Right atrium auricular region (tissue), 2 donors: ENCODE measurements around the gene PRKCA. TPM values are rescaled to one million over a fixed set of nuclear protein-coding genes. Genes with fewer than 3 reads are reported as not detected.

ENCODE experiments used
- DNase-seq: peaks from one replicate; pipeline ENCODE4 v3.0.0-alpha.2; 2019; ENCODE audit warnings: low spot score
- H3K27ac ChIP-seq, 2 donors: fragments of 200-600 bp; sonication (generic); 1 replicate in 1 of 2; 2 replicates in 1 of 2; pipeline ENCODE4 v1.5.1; 2016 to 2019
- H3K27me3 ChIP-seq, 2 donors: fragments of 200-600 bp; sonication (generic); one replicate each; pipeline versions ENCODE4 v1.5.1 to v1.6.0; 2017 to 2019
- H3K36me3 ChIP-seq: fragments of 200-600 bp; sonication (generic); one replicate; pipeline ENCODE4 v1.5.1; 2016
- H3K4me1 ChIP-seq, 2 donors: fragments of 200-600 bp; sonication (generic); one replicate each; pipeline versions ENCODE4 v1.5.1 to v1.6.0; 2017 to 2019
- H3K4me3 ChIP-seq, 2 donors: fragments of 200-600 bp; sonication (generic); 1 replicate in 1 of 2; 2 replicates in 1 of 2; pipeline ENCODE4 v1.5.1; 2017 to 2019; ENCODE audit warnings: mild to moderate bottlenecking in 1 of 2, moderate library complexity in 1 of 2
- H3K9me3 ChIP-seq, 2 donors: fragments of 200-600 bp; sonication (generic); one replicate each; pipeline ENCODE4 v1.5.1; 2019
- total RNA-seq, 2 donors: library from RNA; depleted of rRNA; stranded (reverse); fragments of >200 nt; gene quantifications; one replicate each; pipeline ENCODE4 v1.1.0, GENCODE V29; 2016
- TF ChIP-seq, protein P1 (sequence below), 2 donors: fragments of 200-600 bp; sonication (generic); IDR thresholded peaks; one replicate each; pipeline ENCODE4 v1.5.1; 2019; ENCODE audit warnings: antibody characterized with exemption in 2 of 2

The PRKCA gene
- total RNA-seq, 2 donors from 2014 or later: 6.4 to 6.6 TPM

DNA sequence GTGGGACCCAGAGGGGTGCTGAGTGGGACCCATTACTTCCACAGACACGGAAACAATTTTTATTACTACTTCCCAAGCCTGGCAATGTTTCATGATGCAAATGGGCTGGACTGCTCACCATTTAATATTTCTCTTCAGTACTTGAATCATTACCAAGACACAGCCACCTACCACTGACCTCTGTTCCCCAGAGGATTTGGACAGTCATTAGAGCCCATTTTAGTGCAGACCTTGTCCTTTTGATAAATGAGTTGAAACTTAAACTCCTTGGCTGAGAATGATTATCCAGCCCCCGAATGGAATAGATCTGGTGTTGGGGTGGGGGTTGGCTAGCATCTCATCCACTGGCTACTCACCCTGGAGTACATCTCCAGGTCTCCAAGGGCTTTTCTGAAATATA lies 39.6 kb upstream of the PRKCA start:
- no peak overlapping the region for H3K4me3 ChIP-seq
- no peaks in the 10 kb centered on the region for H3K27me3 ChIP-seq
- DNase-seq: no peak
- TF ChIP-seq, protein P1, sequence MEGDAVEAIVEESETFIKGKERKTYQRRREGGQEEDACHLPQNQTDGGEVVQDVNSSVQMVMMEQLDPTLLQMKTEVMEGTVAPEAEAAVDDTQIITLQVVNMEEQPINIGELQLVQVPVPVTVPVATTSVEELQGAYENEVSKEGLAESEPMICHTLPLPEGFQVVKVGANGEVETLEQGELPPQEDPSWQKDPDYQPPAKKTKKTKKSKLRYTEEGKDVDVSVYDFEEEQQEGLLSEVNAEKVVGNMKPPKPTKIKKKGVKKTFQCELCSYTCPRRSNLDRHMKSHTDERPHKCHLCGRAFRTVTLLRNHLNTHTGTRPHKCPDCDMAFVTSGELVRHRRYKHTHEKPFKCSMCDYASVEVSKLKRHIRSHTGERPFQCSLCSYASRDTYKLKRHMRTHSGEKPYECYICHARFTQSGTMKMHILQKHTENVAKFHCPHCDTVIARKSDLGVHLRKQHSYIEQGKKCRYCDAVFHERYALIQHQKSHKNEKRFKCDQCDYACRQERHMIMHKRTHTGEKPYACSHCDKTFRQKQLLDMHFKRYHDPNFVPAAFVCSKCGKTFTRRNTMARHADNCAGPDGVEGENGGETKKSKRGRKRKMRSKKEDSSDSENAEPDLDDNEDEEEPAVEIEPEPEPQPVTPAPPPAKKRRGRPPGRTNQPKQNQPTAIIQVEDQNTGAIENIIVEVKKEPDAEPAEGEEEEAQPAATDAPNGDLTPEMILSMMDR (IDR thresholded peaks at IDR 0.05): no peak
- H3K4me1 ChIP-seq: no peaks in the 10 kb centered on the region
- no peak overlapping the region for H3K27ac ChIP-seq
- H3K9me3 ChIP-seq: no peaks in the 10 kb centered on the region
- no peaks in the 10 kb centered on the region for H3K36me3 ChIP-seq

DNA sequence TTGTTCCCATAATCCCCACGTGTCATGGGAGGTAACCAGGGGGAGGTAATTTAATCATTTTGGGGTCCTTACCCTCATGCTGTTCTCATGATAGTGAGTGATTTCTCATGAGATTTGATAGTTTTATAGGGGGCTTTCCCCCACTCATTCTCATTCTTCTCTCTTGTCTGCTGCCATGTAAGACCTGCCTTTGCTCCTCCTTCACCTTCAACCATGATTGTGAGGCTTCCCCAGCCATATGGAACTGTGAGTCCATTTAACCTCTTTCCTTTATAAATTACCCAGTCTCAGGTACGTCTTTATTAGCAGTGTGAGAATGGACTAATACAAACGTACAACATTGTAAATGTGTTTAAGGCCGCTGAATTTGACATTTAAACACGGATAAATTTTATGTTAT lies 37.7 kb upstream of the PRKCA start:
- TF ChIP-seq, protein P1 (IDR thresholded peaks at IDR 0.05): no peak
- no peaks in the 10 kb centered on the region for H3K4me1 ChIP-seq
- no peak overlapping the region for H3K4me3 ChIP-seq
- H3K9me3 ChIP-seq: no peaks in the 10 kb centered on the region
- no peaks in the 10 kb centered on the region for H3K36me3 ChIP-seq
- DNase-seq: no peak
- H3K27ac ChIP-seq: no peak overlapping the region
- H3K27me3 ChIP-seq: no peaks in the 10 kb centered on the region

DNA sequence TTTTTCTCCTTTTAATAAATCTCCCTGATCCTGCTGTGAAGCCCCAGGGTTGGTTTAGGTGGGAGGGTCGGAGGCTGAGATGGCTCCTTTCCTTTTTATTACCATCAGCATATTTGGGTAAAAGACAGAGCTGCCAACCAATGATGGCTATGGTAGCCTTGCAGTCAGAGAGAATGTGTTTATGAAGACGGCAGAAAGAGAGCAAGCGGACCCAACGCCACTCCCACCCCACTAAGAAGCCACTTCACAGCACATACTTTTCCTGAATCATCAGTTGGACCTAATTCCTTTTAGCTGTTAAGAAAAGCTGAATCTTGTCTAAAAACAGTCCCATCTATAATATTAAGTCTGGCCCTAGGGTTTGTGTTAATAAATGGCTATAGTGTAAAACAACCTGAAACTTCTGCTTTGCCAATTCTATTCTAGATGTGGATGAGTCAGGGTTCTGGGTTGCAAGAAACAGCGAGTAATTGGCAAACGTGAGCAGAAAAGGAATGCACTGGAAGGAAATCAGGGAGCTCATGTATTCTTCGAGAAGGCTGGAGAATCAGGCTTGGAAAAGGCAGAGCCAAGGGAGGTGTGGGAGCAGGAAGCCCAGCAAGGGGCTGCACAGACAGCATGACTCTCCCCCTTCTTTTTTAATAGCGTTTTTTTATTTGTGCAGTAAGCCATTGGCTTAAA lies 34.0 kb upstream of the PRKCA start:
- Histone ChIP-seq H3K27ac (no peak overlapping the region), H3K27me3 (no peaks in the 10 kb centered on the region), H3K9me3 (peaks cover 0 to 7% of the 10 kb centered on the region in 2 donors), H3K36me3 (no peaks in the 10 kb centered on the region), H3K4me1 (no peaks in the 10 kb centered on the region), H3K4me3 (no peak overlapping the region)
- TF ChIP-seq, protein P1 (IDR thresholded peaks at IDR 0.05): no peak
- DNase-seq: no peak

DNA sequence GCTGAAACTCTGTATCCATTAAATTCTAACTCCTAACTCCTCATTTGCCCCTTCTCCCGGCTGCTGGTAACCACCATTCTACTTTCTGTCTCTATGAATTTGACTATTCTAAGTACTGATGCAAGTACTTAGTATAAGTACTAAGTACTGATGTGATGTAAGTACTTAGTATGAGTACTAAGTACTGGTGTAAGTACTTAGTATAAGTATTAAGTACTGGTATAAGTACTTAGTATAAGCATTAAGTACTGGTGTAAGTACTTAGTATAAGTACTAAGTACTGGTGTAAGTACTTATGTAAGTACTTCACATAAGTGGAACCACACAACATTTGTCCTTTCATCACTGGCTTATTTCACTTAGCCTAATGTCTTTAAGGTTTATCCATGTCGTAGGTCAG lies 32.3 kb upstream of the PRKCA start:
- H3K4me1 ChIP-seq: no peaks in the 10 kb centered on the region
- no peaks in the 10 kb centered on the region for H3K36me3 ChIP-seq
- no peaks in the 10 kb centered on the region for H3K27me3 ChIP-seq
- TF ChIP-seq, protein P1 (IDR thresholded peaks at IDR 0.05): no peak
- DNase-seq: no peak
- H3K27ac ChIP-seq: no peak overlapping the region
- H3K9me3 ChIP-seq: peaks cover 0 to 7% of the 10 kb centered on the region in 2 donors
- H3K4me3 ChIP-seq: no peak overlapping the region

DNA sequence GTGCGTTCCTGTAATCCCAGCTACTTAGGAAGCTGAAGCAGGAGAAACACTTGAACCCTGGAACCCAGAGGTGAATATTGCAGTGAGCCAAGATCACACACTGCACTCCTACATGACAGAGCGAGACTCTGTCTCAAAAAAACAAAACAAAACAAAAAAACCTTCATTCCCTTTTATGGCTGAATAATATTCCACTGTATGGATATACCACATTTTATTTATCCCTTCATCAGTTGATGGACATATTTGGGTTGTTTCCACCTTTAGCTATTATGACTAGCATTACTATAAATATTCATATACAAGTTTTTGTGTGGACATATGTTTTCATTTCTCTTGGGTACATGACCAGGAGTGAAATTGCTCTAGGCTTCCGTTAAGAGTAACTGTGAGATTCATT lies 30.9 kb upstream of the PRKCA start:
- no peak for DNase-seq
- H3K27me3 ChIP-seq: no peaks in the 10 kb centered on the region
- no peaks in the 10 kb centered on the region for H3K36me3 ChIP-seq
- no peak overlapping the region for H3K4me3 ChIP-seq
- peaks cover 0 to 10% of the 10 kb centered on the region in 2 donors for H3K4me1 ChIP-seq
- no peak overlapping the region for H3K27ac ChIP-seq
- TF ChIP-seq, protein P1 (IDR thresholded peaks at IDR 0.05): no peak
- peaks cover 0 to 7% of the 10 kb centered on the region in 2 donors for H3K9me3 ChIP-seq
